HUES64 (cell line): Measurements from ENCODE around the gene PNPLA7.

Source experiments
- H3K27ac ChIP-seq: 2 replicates; pipeline ENCODE4 v1.7.0; 2013; ENCODE audit warnings: low read depth, low read length, inconsistent platforms
- H3K27me3 ChIP-seq: 2 replicates; pipeline ENCODE4 v1.6.1; 2013; ENCODE audit warnings: mild to moderate bottlenecking, low read length; ENCODE audit not compliant: insufficient read depth
- H3K36me3 ChIP-seq: 2 replicates; pipeline ENCODE4 v1.6.1; 2013; ENCODE audit warnings: mild to moderate bottlenecking, low read length; ENCODE audit not compliant: insufficient read depth
- H3K4me1 ChIP-seq: 2 replicates; pipeline ENCODE4 v1.6.1; 2013; ENCODE audit warnings: mild to moderate bottlenecking, low read length, moderate library complexity; ENCODE audit not compliant: insufficient read depth
- H3K4me3 ChIP-seq: 2 replicates; pipeline ENCODE4 v1.5.1; 2013; ENCODE audit warnings: mild to moderate bottlenecking, low read length, moderate library complexity
- H3K9ac ChIP-seq: 2 replicates; pipeline ENCODE4 v1.6.1; 2013; ENCODE audit warnings: mild to moderate bottlenecking, low read depth, low read length
- H3K9me3 ChIP-seq: 2 replicates; pipeline ENCODE4 v1.6.1; 2013; ENCODE audit warnings: low read depth, low read length; ENCODE audit not compliant: insufficient read depth
- WGBS: fragments of 150-250, 120-280 bp; methylation state at CpG from one replicate; pipeline ENCODE4 v1.1.7; 2013; ENCODE audit warnings: missing lambda C conversion rate; 5-methylcytosine and 5-hydroxymethylcytosine counted together

PNPLA7 gene

GRCh38 chr9:137488906-137489305 lies 61.3 kb downstream of the PNPLA7 start:
- Histone ChIP-seq H3K4me1 (no peaks in the 10 kb centered on the region), H3K36me3 (no peaks in the 10 kb centered on the region), H3K9me3 (no peaks in the 10 kb centered on the region), H3K27ac (no peak overlapping the region), H3K27me3 (no peaks in the 10 kb centered on the region), H3K4me3 (no peak overlapping the region), H3K9ac (no peak overlapping the region)
- 91% methylated on average over 6 of the region's 6 CpGs for WGBS

- Histone ChIP-seq H3K4me1 (no peaks in the 10 kb centered on the region), H3K27me3 (no peaks in the 10 kb centered on the region), H3K4me3 (no peak overlapping the region), H3K36me3 (no peaks in the 10 kb centered on the region), H3K9me3 (no peaks in the 10 kb centered on the region), H3K9ac (no peak overlapping the region), H3K27ac (no peak overlapping the region)
- WGBS, result 90% methylated on average over 6 of the region's 6 CpGs
These were observed 61.9 kb downstream of the PNPLA7 start for GRCh38 chr9:137488327-137488653.

GRCh38 chr9:137487454-137488326 lies 62.5 kb downstream of the PNPLA7 start:
- WGBS, result 94% methylated on average over 41 of the region's 41 CpGs
- Histone ChIP-seq H3K9me3 (no peaks in the 10 kb centered on the region), H3K4me1 (no peaks in the 10 kb centered on the region), H3K4me3 (no peak overlapping the region), H3K36me3 (no peaks in the 10 kb centered on the region), H3K27ac (no peak overlapping the region), H3K9ac (no peak overlapping the region), H3K27me3 (no peaks in the 10 kb centered on the region)

- H3K4me1 ChIP-seq, result no peaks in the 10 kb centered on the region
These were observed 63.4 kb downstream of the PNPLA7 start for GRCh38 chr9:137486545-137487453.

GRCh38 chr9:137486141-137486490 lies 64.1 kb downstream of the PNPLA7 start:
- no peaks in the 10 kb centered on the region for H3K4me1 ChIP-seq
- no peak overlapping the region for H3K9ac ChIP-seq
- WGBS, result 95% methylated on average over 14 of the region's 15 CpGs
- no peak overlapping the region for H3K4me3 ChIP-seq
- no peaks in the 10 kb centered on the region for H3K36me3 ChIP-seq
- H3K27me3 ChIP-seq, result no peaks in the 10 kb centered on the region
- no peaks in the 10 kb centered on the region for H3K9me3 ChIP-seq
- H3K27ac ChIP-seq, result no peak overlapping the region

More at GRCh38 chr9:137486545-137487453, 63.4 kb downstream of the PNPLA7 start:
- Histone ChIP-seq H3K27ac (no peak overlapping the region), H3K27me3 (no peaks in the 10 kb centered on the region), H3K36me3 (no peaks in the 10 kb centered on the region), H3K9ac (no peak overlapping the region), H3K4me3 (no peak overlapping the region), H3K9me3 (no peaks in the 10 kb centered on the region)
- WGBS, result 92% methylated on average over 35 of the region's 35 CpGs

- no peaks in the 10 kb centered on the region for H3K4me1 ChIP-seq
- H3K36me3 ChIP-seq, result no peaks in the 10 kb centered on the region
- H3K27ac ChIP-seq, result no peak overlapping the region
- WGBS, result 94% methylated on average over 26 of the region's 26 CpGs
- no peak overlapping the region for H3K4me3 ChIP-seq
- no peak overlapping the region for H3K9ac ChIP-seq
- H3K9me3 ChIP-seq, result no peaks in the 10 kb centered on the region
- no peaks in the 10 kb centered on the region for H3K27me3 ChIP-seq
These were observed 64.7 kb downstream of the PNPLA7 start for GRCh38 chr9:137485343-137486140.

GRCh38 chr9:137484551-137485315 lies 65.5 kb downstream of the PNPLA7 start:
- no peaks in the 10 kb centered on the region for H3K27me3 ChIP-seq
- WGBS, result 93% methylated on average over 27 of the region's 27 CpGs
- H3K4me1 ChIP-seq, result no peaks in the 10 kb centered on the region
- no peaks in the 10 kb centered on the region for H3K9me3 ChIP-seq
- H3K36me3 ChIP-seq, result no peaks in the 10 kb centered on the region
- H3K27ac ChIP-seq, result no peak overlapping the region
- no peak overlapping the region for H3K4me3 ChIP-seq
- no peak overlapping the region for H3K9ac ChIP-seq

- Histone ChIP-seq H3K4me3 (no peak overlapping the region), H3K9ac (no peak overlapping the region), H3K27ac (no peak overlapping the region), H3K27me3 (no peaks in the 10 kb centered on the region), H3K36me3 (no peaks in the 10 kb centered on the region), H3K4me1 (no peaks in the 10 kb centered on the region), H3K9me3 (no peaks in the 10 kb centered on the region)
- WGBS, result 94% methylated on average over 26 of the region's 26 CpGs
These were observed 68.0 kb downstream of the PNPLA7 start for GRCh38 chr9:137482094-137482781.

- 94% methylated on average over 38 of the region's 38 CpGs for whole genome bisulfite sequencing
- Histone ChIP-seq H3K4me3 (no peak overlapping the region), H3K9me3 (peaks cover 3% of the 10 kb centered on the region; the same call in 1 of the 2 replicates), H3K36me3 (no peaks in the 10 kb centered on the region), H3K4me1 (no peaks in the 10 kb centered on the region), H3K9ac (no peak overlapping the region), H3K27me3 (no peaks in the 10 kb centered on the region), H3K27ac (no peak overlapping the region)
These were observed 69.2 kb downstream of the PNPLA7 start for GRCh38 chr9:137480686-137481683.
